ENCODE data around the gene CST7. TPM values are rescaled to one million over a fixed set of nuclear protein-coding genes. Genes with fewer than 3 reads are reported as not detected.

CST7 gene
- total RNA-seq, 4 donors from 2014 or later = 1.1 to 4.7 (median 2.6) TPM

DNA sequence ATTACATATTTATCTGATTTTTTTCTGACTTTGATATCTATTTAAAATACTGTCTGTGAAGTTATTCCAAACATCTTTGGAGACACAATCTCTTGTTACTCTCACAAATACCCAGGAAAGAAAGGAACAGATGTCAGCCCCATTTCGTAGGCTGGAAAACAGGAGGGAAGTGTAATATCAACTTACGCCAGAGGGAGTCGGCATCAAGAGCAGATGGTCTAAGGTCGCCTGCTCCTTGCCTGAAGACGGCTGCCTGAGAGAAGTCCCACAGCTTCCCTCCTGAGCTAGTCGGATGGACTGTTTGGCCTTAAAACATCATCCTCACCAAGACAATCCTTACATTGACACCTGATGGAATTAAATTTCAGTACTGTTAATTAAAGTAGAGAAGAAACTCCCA is 13.4 kb downstream of the CST7 start:
- TF ChIP-seq, protein P1, sequence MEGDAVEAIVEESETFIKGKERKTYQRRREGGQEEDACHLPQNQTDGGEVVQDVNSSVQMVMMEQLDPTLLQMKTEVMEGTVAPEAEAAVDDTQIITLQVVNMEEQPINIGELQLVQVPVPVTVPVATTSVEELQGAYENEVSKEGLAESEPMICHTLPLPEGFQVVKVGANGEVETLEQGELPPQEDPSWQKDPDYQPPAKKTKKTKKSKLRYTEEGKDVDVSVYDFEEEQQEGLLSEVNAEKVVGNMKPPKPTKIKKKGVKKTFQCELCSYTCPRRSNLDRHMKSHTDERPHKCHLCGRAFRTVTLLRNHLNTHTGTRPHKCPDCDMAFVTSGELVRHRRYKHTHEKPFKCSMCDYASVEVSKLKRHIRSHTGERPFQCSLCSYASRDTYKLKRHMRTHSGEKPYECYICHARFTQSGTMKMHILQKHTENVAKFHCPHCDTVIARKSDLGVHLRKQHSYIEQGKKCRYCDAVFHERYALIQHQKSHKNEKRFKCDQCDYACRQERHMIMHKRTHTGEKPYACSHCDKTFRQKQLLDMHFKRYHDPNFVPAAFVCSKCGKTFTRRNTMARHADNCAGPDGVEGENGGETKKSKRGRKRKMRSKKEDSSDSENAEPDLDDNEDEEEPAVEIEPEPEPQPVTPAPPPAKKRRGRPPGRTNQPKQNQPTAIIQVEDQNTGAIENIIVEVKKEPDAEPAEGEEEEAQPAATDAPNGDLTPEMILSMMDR (IDR thresholded peaks at IDR 0.05; ENCODE audit: low read depth) = no peak

DNA sequence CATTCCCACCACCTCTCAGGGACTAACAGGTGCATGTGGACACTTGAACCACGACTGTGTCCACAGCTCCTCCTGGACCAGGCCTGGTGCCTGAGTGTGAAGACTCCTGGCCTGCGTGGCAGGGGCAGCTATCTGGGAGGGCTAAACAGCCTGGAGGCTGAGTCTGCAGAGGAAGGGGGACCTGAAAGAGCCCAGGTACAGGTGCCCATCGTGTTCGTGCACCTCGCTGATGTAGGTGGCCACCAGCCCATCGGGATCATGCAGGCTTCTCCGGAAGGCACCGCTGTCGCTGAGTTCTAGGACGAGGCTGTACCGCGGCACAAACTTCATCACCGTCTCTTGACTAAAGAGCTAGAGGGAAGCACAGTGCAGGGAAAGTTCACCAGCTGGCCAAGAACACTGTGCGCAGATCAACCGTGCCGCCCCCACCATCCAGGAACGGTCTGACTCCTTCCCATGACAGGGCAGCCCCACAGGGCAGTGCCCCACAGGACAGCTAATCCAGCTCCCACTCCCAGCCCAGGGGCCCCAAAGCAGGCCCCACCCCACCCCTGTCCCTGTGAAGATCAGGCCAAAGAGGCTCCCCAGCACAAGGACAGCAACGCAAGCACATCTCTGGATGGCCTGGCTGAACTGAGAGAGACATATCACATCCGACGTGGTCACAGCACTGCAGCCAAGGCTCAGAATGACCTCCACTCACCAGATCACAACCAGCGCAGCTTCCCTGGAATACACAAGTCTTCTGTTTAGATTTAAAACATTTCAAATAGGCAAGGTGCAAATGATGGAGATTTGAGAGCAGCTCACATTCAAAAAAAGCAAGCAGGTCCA is 14.8 kb downstream of the CST7 start:
- TF ChIP-seq, protein P1 (IDR thresholded peaks at IDR 0.05; ENCODE audit: low read depth) = no peak

DNA sequence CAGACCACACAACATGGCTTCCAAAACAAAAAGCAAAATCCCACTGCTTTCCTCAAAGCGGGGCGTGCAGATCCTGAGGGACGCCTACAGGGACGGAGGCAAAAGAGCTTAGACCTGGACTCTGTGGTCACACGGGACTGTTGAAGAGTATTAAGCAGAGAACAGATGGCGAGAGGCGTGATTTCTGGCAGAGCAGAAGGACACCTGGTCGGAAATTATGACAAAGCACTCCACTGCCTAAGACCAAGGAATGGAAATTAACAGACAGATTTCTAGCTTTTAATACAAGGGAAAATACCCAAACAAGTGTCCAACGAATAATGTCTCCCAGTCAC is 15.4 kb downstream of the CST7 start:
- TF ChIP-seq, protein P1 (IDR thresholded peaks at IDR 0.05; ENCODE audit: low read depth) = no peak

DNA sequence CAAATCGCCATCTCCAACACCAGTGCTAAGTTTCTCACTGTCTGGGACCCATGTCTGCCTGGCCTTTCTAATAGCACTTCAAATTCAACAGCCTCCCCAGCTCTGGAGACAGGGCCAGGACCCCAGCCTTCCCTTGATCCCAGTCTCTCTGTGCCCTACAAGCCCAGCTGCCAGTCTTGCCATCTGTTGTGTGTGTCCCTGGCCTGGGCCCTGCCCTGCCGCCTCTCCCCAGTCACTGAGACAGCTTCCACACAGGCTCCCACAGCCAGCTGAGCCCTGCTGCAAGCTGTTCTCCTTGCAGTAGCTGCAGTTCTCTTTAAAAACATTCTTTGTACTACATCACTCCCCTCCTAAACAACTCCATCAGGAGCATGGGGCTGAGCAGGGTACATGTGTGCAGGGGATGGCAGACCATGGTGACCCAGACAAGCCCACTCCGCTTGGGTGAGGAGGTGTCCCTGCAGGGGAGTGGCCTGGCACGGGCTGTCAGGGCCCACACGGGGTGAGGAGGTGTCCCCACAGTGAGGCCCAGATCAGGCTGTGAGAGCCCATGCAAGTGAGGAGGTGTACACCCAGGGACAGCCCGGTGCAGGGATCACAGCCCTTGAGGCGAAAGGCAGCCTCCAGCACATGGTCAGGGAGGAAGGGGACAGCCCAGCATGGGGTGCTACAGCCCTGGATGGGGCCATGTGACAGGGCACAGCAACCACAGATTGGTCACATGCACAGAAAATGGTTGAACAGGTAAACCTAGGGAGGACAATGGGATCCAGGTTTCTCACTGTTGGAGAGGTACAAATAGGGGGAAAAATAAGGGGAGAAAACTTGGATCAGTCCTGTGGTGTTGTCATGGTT is 16.2 kb downstream of the CST7 start:
- TF ChIP-seq, protein P1 (IDR thresholded peaks at IDR 0.05; ENCODE audit: low read depth) = no peak

DNA sequence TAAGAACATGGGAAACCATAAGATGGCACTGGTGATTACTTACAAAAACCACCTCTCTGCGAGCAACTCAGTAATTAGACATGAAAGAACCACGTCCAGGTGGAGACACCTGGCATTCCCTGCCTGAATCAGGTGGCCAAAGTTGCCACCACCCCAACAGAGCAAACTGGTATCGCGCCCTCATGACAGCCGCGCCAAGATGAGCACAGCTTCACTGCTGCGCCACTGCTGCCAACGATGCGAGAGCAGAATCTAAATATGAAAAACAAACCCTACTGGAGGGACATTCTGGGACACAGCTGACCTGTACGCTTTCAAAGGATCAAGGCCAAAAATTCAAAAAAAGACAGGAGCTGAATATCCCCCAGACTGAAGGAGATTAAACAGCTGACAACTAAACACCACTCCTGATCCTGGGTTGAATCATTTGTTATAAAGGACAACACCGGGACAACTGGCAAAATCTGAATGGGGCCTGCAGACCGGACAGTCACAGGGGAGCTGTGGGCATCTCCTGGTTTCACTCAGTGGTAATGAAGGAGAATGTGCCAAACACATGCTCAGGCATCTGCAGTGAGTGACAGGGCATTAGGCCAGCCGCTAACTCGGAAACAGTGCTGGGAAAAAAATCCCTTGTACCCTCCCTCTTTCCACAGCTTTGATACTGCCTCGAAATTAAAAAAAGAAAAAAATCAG is 17.4 kb downstream of the CST7 start:
- TF ChIP-seq, protein P1 (IDR thresholded peaks at IDR 0.05; ENCODE audit: low read depth) = no peak

DNA sequence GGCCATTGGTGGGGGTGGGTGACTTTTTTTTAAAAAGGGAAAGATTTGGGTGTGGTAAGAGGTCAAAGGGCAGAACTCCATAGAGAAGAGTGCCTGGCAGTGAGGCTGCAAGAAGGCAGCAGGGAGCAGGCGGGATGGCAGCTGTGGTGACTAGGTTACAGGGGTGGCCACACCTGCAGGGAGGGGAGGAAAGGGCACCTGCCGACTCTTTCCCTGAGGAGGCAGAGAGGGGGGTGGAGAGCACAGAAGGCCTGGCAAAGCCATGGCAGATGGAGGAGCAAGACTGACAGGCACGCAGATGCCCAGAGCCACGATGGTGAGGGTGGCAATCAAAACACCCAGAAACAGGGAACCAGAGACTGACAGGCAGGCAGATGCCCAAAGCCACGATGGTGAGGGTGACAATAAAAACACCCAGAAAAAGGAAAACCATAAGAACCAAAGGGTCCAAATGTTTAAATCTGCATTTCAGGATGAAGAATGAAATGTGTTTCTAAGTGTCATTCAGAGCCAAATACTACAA is 19.3 kb downstream of the CST7 start:
- TF ChIP-seq, protein P1 (IDR thresholded peaks at IDR 0.05; ENCODE audit: low read depth) = no peak

Measured in subcutaneous adipose tissue (tissue), 4 donors.